ENCODE measurements around the gene FAT1.

Gene FAT1

DNA sequence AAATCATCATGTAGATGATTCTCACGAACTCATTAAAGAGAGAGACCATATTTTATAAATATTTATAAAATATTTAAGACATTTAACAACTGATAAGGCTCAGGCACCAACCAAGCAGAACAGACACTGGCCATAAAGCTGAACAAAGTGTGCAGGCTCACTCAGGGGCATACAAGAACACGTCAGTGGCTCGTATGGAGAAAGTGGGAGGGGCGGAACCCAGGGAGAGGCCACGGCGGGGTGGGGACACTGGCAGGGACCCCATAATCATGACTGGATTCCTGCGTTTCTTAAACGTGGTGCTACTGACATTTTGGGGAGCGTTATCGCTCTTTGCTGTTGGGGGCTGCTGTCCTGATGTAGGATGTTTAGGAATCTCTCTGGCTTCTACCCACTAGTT, 31.3 kb upstream of the FAT1 start:
- DNase-seq, result no peak

GRCh38 chr4:186752325-186752724, 28.7 kb upstream of the FAT1 start:
- no peak for DNase-seq

DNA sequence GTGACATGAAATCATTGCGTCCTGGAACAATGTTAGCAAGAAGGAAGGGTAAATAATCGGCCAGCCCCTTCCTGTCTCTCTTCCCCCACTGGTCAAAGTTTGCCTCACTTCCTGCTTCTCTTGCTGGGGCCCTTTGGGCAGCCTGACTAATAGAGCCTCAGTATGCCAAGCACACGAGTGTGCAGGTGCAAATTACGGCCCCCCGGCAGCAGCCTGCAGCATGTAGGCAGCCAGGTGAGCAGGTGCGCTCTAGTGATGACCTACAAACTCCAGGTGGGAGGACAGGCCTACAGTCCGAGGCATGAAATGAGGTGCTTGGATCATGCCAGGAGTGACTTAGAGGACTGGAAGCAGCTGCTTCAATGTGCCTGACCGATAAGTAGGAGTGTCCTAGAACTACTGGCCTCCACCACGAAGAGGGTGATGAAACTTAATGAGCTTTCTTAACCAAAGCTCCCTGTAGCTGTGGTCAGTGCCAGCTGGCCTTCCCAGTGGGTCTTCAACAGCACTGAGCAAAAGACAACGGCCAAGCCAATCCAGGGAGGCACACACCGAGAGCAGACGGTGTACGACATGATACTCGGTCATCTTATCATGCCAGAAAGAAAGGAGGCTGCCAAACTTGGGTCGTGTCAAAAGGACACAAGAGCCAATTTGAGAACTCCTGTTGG, 26.1 kb upstream of the FAT1 start:
- DNase-seq, result no peak

DNA sequence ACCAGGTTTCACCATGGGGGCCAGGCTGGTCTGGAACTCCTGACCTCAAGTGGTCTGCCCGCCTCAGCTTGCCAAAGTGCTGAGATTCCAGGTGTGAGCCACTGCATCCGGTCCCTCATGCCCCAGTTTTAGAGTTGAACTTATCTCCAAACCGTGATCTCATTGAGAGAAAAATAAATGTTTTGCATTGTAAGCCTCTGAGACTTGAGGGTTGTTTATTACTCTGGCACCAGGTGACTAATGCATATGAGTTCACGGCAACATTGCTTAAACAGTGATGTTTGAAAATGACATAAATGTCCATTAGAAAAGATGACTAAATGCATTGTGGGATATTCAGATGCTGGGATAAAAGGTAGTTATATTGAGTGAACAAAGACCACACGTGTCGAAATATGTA, 22.9 kb upstream of the FAT1 start:
- no peak for DNase-seq

- no peak for DNase-seq
Measured at GRCh38 chr4:186743261-186743660, 19.6 kb upstream of the FAT1 start.

DNA sequence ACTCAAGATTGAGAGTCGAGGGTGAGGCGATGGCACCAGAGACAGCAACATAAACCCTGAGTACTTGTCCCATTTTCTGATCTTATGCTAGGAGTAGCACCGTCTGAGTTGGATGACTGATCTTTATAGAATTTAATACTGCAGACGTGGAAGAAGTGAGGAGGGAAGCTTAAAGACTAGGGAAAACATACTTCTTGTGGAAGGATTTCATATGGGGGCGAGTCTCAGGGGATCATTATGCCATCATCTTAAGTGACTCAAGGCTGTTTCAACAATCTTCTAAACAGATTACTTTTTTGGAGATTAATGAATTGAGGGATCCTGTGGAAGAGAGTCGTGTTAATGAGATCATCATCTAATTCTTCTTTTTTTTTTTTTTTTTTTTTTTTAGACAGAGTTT, 17.2 kb upstream of the FAT1 start:
- no peak for DNase-seq

DNA sequence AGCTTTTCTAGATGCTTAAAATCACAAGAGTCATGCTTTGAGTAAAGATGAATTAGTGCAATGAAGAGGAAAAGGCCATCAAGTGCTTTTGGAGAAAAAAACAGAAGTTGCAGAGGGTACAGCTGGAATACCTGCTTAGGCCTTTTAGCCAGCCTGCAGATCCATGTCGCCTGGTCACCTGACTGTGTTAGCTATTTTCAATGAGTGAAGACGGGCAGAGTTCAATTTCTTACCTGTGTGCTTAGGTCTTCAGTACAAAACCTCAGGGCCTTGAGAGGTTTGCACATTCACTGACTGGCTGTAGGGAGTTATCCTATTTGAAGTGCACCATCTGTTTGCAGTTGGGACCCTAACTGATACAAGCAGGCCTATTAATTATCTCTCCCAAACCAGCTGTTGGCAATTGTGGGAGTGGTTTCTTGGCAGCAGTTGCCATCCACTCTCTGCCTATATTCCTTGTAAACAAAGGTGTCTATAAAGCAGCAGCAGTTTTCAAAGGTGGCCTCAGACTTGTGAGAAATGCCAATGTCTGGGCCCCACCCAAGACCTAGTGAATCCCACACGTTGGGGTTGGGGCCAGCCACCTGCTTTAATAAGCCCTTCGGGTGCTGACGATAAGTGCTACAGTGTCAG, 16.3 kb upstream of the FAT1 start:
- DNase-seq, result no peak

DNA sequence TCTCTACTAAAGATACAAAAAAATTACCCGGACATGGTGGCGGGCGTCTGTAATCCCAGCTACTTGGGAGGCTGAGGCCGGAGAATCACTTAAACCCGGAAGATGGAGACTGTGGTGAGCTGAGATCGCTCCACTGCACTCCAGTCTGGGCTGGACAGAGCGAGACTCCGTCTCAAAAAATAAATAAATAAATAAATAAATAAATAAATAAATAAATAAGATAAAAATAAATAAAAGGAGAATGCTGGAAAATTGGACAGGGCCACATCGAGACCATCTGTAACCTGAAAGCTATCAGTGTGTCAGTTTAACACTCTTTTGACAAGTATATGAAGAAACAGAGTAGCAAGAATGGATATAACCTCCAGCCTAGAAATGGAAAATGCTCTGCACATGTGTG, 15.7 kb upstream of the FAT1 start:
- no peak for DNase-seq

GRCh38 chr4:186738421-186738820, 14.8 kb upstream of the FAT1 start:
- DNase-seq, result no peak

GRCh38 chr4:186737427-186737826, 13.8 kb upstream of the FAT1 start:
- no peak for DNase-seq

- no peak for DNase-seq
Measured at GRCh38 chr4:186736466-186736865, 12.8 kb upstream of the FAT1 start.

GRCh38 chr4:186734251-186734650, 10.6 kb upstream of the FAT1 start:
- no peak for DNase-seq

DNA sequence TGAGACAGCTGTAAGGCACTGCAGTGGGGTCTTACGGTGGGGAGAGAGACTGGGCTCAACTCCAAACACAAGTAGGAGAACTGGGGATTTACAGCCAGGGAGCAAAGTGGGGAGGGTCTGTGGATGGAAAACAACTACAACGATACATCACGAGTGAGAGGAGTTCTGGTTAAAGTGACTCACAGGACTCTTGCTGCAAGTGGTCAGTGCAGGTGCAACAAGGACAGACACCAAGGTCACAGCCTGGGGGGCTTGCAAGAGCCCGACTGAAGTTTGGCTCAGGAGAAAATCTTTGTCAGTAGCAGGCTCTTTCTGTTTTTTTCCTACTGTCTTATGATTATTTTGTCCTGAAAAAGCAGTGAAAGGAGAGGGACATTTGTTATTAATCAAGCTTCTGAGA, 10.1 kb upstream of the FAT1 start:
- DNase-seq, result no peak

- DNase-seq, result no peak
Measured at GRCh38 chr4:186730621-186731020, 7.0 kb upstream of the FAT1 start.

- DNase-seq, result no peak
Measured at GRCh38 chr4:186729856-186730255, 6.2 kb upstream of the FAT1 start.

DNA sequence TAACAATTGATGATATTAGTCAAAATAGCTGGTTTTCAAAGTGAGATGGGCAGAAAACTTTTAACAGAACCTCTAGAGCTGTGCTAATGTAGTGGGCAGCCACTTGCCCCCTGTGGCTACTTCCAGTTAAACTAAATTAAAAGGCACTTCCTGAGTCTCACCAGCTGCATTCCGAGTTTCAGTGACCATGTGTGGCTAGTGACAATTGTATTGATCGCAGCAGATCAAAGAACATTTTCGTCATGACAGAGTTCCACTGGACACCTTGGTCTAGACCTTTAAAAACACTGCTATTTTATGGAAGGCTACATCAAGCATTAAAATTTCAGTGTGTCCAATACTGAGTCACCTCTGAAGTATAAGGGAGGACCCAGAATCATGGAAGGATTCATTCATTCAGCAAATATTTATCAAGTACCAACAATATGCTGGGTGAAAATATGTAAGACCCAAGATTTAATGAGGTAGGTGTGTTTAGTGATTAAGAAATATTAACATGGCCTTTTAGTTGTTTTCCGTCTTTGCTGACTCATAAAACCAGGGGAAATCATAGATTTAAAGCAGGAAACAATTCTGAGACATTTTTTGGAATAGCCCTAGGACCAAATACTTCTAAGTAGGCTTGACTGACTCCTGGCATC, 5.1 kb upstream of the FAT1 start:
- no peak for DNase-seq

DNA sequence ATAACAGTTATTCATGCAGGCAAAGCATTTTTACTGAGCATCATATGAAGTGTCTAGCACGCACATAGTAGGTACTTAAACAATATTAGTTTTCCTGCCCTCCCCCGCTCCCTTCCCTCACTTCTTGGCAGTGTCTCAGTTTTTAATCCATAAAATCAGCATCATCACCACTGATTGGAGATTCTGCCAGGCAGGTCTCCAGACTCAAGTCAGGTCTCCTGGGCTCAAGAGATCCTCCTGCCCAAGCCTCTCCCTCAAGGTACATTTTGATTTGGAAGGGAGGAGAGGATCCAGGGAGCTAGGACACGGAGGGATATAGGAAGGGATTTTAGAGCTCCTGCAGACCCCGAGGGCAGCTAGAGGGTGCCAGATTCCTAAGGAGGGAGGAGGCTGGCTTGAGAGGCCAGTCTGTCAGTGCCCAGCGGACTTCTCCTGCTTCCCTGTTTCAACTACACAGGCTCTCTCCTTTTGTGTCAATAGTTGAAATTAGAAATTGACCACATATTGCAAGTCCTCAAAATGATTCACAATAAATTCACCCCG, 4.4 kb upstream of the FAT1 start:
- no peak for DNase-seq

DNA sequence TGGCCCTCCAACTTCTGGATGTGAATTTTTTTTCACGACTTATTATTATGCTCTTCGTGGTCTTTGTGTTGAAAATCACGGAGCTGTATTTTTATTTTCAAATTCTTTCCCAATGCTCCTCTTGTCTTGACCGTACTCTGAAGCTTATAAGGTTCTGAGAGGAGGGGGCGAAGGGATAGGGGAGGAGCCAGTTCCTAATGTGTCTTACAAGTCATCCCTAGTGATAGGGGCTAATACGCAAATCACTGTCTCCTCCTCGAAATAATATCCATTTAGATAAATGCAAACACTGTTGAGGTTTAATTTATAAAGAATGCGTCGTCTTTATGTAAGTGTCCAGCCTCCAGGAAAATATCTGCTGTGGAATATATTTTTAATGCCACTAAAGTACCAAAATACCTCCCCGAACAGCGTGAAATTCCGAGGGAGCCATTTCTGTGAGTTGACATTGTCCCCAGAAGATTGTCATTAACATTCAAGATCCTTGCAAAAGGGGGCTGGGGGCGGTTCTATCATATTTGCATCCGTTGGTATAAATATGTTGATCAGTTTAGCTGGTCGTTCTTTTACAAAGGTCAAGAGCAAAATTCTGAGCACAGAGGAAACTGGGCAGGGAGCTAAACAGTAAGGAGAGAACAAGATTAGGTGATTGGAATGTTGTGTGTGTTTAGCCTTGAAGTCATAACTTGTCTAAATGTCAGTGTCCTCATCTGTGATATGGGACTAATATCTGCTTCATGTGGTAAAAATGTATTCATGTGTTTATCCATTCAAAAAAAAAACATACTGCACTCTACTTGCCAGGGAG, 3.7 kb upstream of the FAT1 start:
- DNase-seq, result no peak

DNA sequence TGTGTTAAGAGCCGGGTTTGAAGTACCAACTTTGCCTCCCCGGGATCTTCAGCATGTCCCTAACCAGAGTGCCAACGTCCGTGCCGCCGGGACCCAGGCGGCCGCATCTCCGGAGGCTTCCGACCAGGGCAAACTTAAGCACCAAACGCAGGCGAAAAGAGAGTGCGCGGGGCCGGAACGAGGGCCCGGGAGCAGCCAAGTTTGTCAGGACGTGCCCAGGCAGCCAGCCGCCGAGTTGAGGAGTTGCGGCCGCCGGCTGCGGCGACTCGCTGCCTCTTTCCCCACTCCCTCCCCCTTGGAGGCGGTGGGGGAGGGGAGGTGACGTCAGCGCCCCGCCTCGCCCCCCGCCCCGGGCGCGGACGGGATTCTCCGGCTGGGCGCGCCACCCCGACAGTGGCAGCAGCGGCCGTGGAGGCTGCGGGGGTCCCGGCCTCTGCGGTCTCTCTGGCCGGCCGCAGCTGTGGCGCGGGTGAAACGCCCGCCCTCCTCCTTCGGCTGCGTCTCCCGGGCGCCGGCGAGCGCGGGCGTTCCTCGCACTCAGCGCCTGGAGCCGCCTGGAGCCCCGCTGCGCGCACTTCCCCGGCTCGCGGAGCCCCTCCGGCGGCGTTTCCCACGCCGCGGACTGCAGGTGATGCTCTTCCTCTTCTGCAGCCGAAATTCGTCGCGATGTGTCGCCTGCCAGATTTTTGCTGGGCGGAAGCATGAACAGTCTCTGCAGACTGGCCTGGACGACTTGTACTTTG, 2.9 kb upstream of the FAT1 start:
- DNase-seq, result no peak

GRCh38 chr4:186725469-186726425, 2.1 kb upstream of the FAT1 start:
- DNase-seq, result no peak

DNA sequence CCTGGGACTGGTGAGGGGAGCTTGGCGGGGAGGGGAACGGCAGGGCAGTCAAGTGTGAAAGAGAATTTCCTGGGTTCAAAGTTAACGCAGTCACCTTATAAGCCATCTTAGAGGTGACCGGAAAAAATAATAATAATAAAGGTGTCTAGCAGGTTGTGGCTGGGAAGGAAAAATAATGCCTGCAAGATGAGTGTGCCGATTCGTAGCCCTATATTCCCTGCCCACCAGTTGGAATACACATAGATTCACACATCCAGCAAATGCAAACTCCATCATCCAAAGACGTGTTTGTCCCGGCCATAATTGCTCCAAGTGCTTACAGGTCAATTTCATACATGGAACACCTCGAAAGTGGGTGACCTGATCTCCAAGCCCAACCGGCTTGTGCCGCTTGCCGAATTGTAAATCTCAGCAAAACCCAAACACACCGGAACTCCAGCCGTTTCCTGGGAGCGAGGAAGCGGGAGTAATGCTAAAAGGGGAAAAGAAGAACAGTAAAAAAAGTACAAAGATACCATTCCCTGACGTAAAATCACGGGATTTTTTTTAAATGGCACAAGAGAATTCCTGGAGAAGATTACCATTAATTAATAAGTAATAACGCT, 1.3 kb upstream of the FAT1 start:
- no peak for DNase-seq
